Retinal pigment epithelial cell (primary cell): ENCODE data around the gene TNIP1.

Experiments used
- DNase-seq: peaks from one replicate; pipeline ENCODE4 v3.0.0-alpha.2; 2010; ENCODE audit warnings: low read depth
- H3K4me3 ChIP-seq: 2 replicates; pipeline ENCODE4 v1.5.1; 2011; ENCODE audit warnings: mild to moderate bottlenecking, low read length, control low read depth, moderate library complexity
- CTCF ChIP-seq: conservative IDR thresholded peaks from 2 replicates; pipeline ENCODE4 v1.5.1; 2011; ENCODE audit warnings: low read depth, low read length, control low read depth, inconsistent platforms

TNIP1 gene

GRCh38 chr5:151072630-151073025, 8.2 kb downstream of the TNIP1 start:
- no peak overlapping the region for H3K4me3 ChIP-seq
- DNase-seq: no peak
- no peak for TF ChIP-seq CTCF

- no peak overlapping the region for H3K4me3 ChIP-seq
- no peak for TF ChIP-seq CTCF
- no peak for DNase-seq
These were observed 8.8 kb downstream of the TNIP1 start for GRCh38 chr5:151071848-151072629.

GRCh38 chr5:151071021-151071420, 9.8 kb downstream of the TNIP1 start:
- no peak overlapping the region for H3K4me3 ChIP-seq
- no peak for DNase-seq
- TF ChIP-seq CTCF: no peak

- DNase-seq: no peak
- no peak for TF ChIP-seq CTCF
- H3K4me3 ChIP-seq: no peak overlapping the region
These were observed 10.4 kb downstream of the TNIP1 start for GRCh38 chr5:151070449-151070848.

GRCh38 chr5:151068433-151069197, 12.2 kb downstream of the TNIP1 start:
- TF ChIP-seq CTCF: no peak
- DNase-seq: no peak
- H3K4me3 ChIP-seq: no peak overlapping the region

- no peak for TF ChIP-seq CTCF
- no peak overlapping the region for H3K4me3 ChIP-seq
- no peak for DNase-seq
These were observed 13.0 kb downstream of the TNIP1 start for GRCh38 chr5:151067632-151068432.
